HCT116 (cell line): ENCODE results near the gene HEMK1. TPM values are rescaled to one million over a fixed set of nuclear protein-coding genes. Genes with fewer than 3 reads are reported as not detected.
A peak's percentile ranks its signal among the peaks of the same experiment; 100 is the strongest.

ENCODE experiments used
- ATAC-seq: fragments of 200-7000 bp; cut with Tn5 transposase; 2 replicates; pipeline ENCODE4 v1.9.1; 2020; ENCODE audit warnings: mild to moderate bottlenecking, moderate library complexity
- BruUV-seq: library from RNA; stranded (reverse); fragments of 400-500 nt; replicated peaks from 2 replicates; lab custom pipeline; 2021; lab: Mats Ljungman, UMichigan
- CTCF ChIA-PET: fragments of 300-600 bp; sonication (Branson Sonifier 250); formaldehyde crosslinking; loops from one replicate; lab custom pipeline; 2021; ENCODE audit warnings: antibody characterized with exemption; lab: Charles Lee
- POLR2A ChIA-PET: fragments of 300-600, 350-600 bp; sonication (Branson Sonifier 250); formaldehyde crosslinking; loops from one replicate; lab custom pipeline; 2021; ENCODE audit warnings: antibody characterized with exemption; lab: Charles Lee
- RAD21 ChIA-PET, 2 experiments: fragments of 300-600 bp; sonication (Branson Sonifier 250); formaldehyde crosslinking; loops; one replicate each; lab custom pipeline; 2023; ENCODE audit warnings: low total read pairs in 2 of 2; ENCODE audit not compliant: uncharacterized antibody in 2 of 2, unreplicated experiment in 2 of 2, low non-redundant PET in 1 of 2; lab: Charles Lee
- DNase-seq: peaks from one replicate; pipeline ENCODE4 v3.0.0-alpha.2; 2010; ENCODE audit warnings: low read depth, low spot score
- H2AFZ ChIP-seq: fragments of 200-600 bp; shearing (Covaris generic), sonication (generic); 2 replicates; pipeline ENCODE4 v1.6.1; 2017; ENCODE audit warnings: low read depth, mixed run types, mixed read lengths, antibody characterized with exemption, low read length; ENCODE audit not compliant: poor library complexity, severe bottlenecking
- H3K27ac ChIP-seq: 2 replicates; pipeline ENCODE4 v1.5.1; 2012; ENCODE audit warnings: low read depth, low read length
- H3K27me3 ChIP-seq: fragments of 200-600 bp; sonication (generic); 2 replicates; pipeline ENCODE4 v1.6.1; 2016; ENCODE audit warnings: mixed run types, low read length, mixed read lengths; ENCODE audit not compliant: insufficient read depth
- H3K36me3 ChIP-seq, 2 experiments: fragments of 200-500 bp in 1 of 2; fragments of 200-600 bp in 1 of 2; sonication (Bioruptor generic) in 1 of 2; sonication (generic) in 1 of 2; 2 replicates each; pipeline versions ENCODE4 v1.5.1 to v1.6.1; 2014 to 2016; ENCODE audit warnings: low read length in 2 of 2, inconsistent platforms in 1 of 2, mixed read lengths in 1 of 2, mixed run types in 1 of 2; ENCODE audit not compliant: insufficient read depth in 2 of 2, control insufficient read depth in 1 of 2
- H3K4me1 ChIP-seq, 2 experiments: fragments of 200-600 bp in 1 of 2; sonication (generic) in 1 of 2; 2 replicates each; pipeline versions ENCODE4 v1.5.1 to v1.6.1; 2012 to 2017; ENCODE audit warnings: low read length in 2 of 2, inconsistent platforms in 1 of 2, mild to moderate bottlenecking in 1 of 2, mixed read lengths in 1 of 2, mixed run types in 1 of 2, moderate library complexity in 1 of 2; ENCODE audit not compliant: insufficient read depth in 2 of 2, control insufficient read depth in 1 of 2
- H3K4me2 ChIP-seq: fragments of 200-600 bp; sonication (generic); 2 replicates; pipeline ENCODE4 v1.6.1; 2017; ENCODE audit warnings: mixed run types, low read length, mixed read lengths
- H3K4me3 ChIP-seq, 2 experiments: fragments of 200-600 bp in 1 of 2; sonication (generic) in 1 of 2; replicated peaks in 1 of 2; 2 replicates each; pipeline ENCODE4 v1.5.1; 2011 to 2016; ENCODE audit warnings: low read length in 2 of 2, control low read depth in 1 of 2, low read depth in 1 of 2, mild to moderate bottlenecking in 1 of 2, mixed read lengths in 1 of 2, mixed run types in 1 of 2
- H3K79me2 ChIP-seq: fragments of 200-600 bp; sonication (generic); 2 replicates; pipeline ENCODE4 v1.6.1; 2017; ENCODE audit warnings: mild to moderate bottlenecking, mixed run types, low read length, moderate library complexity, mixed read lengths; ENCODE audit not compliant: insufficient read depth
- H3K9ac ChIP-seq: fragments of 200-600 bp; sonication (generic); 2 replicates; pipeline ENCODE4 v1.6.1; 2016; ENCODE audit warnings: low read length, mixed read lengths
- H3K9me2 ChIP-seq: fragments of 200-600 bp; sonication (generic), shearing (Covaris generic); 2 replicates; pipeline ENCODE4 v1.6.1; 2017; ENCODE audit warnings: mixed run types, mild to moderate bottlenecking, moderate library complexity; ENCODE audit not compliant: insufficient read depth
- H3K9me3 ChIP-seq, 2 experiments: fragments of 200-500 bp in 1 of 2; fragments of 200-600 bp in 1 of 2; sonication (Bioruptor generic) in 1 of 2; sonication (generic) in 1 of 2; 2 replicates each; pipeline ENCODE4 v1.6.1; 2014 to 2017; ENCODE audit warnings: low read length in 2 of 2, mixed read lengths in 2 of 2, inconsistent platforms in 1 of 2, low read depth in 1 of 2, mild to moderate bottlenecking in 1 of 2, mixed run types in 1 of 2, moderate library complexity in 1 of 2; ENCODE audit not compliant: control insufficient read depth in 1 of 2, insufficient read depth in 1 of 2
- H4K20me1 ChIP-seq: fragments of 200-600 bp; sonication (generic), shearing (Covaris generic); 2 replicates; pipeline ENCODE4 v1.6.1; 2017; ENCODE audit warnings: mixed run types, mild to moderate bottlenecking, moderate library complexity; ENCODE audit not compliant: insufficient read depth
- CBX3 ChIP-seq: IDR thresholded peaks from 2 replicates; pipeline ENCODE4 v1.6.1; 2012; ENCODE audit warnings: low read depth
- CEBPB ChIP-seq: IDR thresholded peaks from 2 replicates; pipeline ENCODE4 v1.6.1; 2012; ENCODE audit warnings: low read depth
- CTCF ChIP-seq, 3 experiments: fragments of 200-600 bp in 1 of 3; sonication (generic) in 1 of 3; IDR thresholded peaks in 2 of 3; conservative IDR thresholded peaks in 1 of 3; 2 replicates each; pipeline ENCODE4 v1.5.1; 2012 to 2017; ENCODE audit warnings: low read depth in 2 of 3, low read length in 2 of 3, antibody characterized with exemption in 1 of 3, borderline replicate concordance in 1 of 3, control low read depth in 1 of 3, mild to moderate bottlenecking in 1 of 3, mixed read lengths in 1 of 3, mixed run types in 1 of 3, moderate library complexity in 1 of 3; ENCODE audit not compliant: insufficient read depth in 1 of 3
- EZH2 ChIP-seq: fragments of 200-600 bp; sonication (generic); IDR thresholded peaks from 2 replicates; pipeline ENCODE4 v1.6.1; 2017; ENCODE audit warnings: antibody characterized with exemption, mixed run types
- EZH2phosphoT487 ChIP-seq: fragments of 200-600 bp; IDR thresholded peaks from 2 replicates; pipeline ENCODE4 v1.6.1; 2018; ENCODE audit warnings: antibody characterized with exemption, borderline replicate concordance
- JUND ChIP-seq: IDR thresholded peaks from 2 replicates; pipeline ENCODE4 v1.6.1; 2012
- POLR2A ChIP-seq: IDR thresholded peaks from 2 replicates; pipeline ENCODE4 v1.7.0; 2011; ENCODE audit warnings: borderline replicate concordance; ENCODE audit not compliant: insufficient read depth, insufficient read length; ENCODE audit errors: extremely low read depth
- POLR2AphosphoS5 ChIP-seq: IDR thresholded peaks from 2 replicates; pipeline ENCODE4 v1.6.1; 2011; ENCODE audit warnings: mild to moderate bottlenecking, low read depth, low read length, moderate library complexity
- SRF ChIP-seq: IDR thresholded peaks from 2 replicates; pipeline ENCODE4 v1.6.1; 2012; ENCODE audit warnings: low read depth
- TCF7L2 ChIP-seq: IDR thresholded peaks from 2 replicates; pipeline ENCODE4 v1.7.0; 2011; ENCODE audit warnings: borderline replicate concordance, inconsistent platforms; ENCODE audit not compliant: insufficient read depth, insufficient read length; ENCODE audit errors: extremely low read depth
- YY1 ChIP-seq: IDR thresholded peaks from 2 replicates; pipeline ENCODE4 v1.6.1; 2011; ENCODE audit warnings: low read length, low read depth, moderate library complexity, mild to moderate bottlenecking; ENCODE audit not compliant: insufficient replicate concordance; ENCODE audit errors: extremely low read depth
- intact Hi-C: fragments of 100-400 bp; cut with micrococcal nuclease; formaldehyde crosslinking; loops from 2 replicates; pipeline ENCODE4 v1.10.0; 2022
- total RNA-seq: library from RNA; stranded (reverse); gene quantifications from one replicate; pipeline ENCODE4 v1.2.1, GENCODE V29; 2021; ENCODE audit not compliant: unreplicated experiment
- TF ChIP-seq, protein P1 (sequence below): IDR thresholded peaks from 2 replicates; pipeline ENCODE4 v1.6.1; 2011; ENCODE audit warnings: mild to moderate bottlenecking, low read length, moderate library complexity; ENCODE audit not compliant: insufficient replicate concordance; ENCODE audit errors: extremely low read depth

The HEMK1 gene
- total RNA-seq, 1 experiment from 2014 or later = 20.5 TPM

DNA sequence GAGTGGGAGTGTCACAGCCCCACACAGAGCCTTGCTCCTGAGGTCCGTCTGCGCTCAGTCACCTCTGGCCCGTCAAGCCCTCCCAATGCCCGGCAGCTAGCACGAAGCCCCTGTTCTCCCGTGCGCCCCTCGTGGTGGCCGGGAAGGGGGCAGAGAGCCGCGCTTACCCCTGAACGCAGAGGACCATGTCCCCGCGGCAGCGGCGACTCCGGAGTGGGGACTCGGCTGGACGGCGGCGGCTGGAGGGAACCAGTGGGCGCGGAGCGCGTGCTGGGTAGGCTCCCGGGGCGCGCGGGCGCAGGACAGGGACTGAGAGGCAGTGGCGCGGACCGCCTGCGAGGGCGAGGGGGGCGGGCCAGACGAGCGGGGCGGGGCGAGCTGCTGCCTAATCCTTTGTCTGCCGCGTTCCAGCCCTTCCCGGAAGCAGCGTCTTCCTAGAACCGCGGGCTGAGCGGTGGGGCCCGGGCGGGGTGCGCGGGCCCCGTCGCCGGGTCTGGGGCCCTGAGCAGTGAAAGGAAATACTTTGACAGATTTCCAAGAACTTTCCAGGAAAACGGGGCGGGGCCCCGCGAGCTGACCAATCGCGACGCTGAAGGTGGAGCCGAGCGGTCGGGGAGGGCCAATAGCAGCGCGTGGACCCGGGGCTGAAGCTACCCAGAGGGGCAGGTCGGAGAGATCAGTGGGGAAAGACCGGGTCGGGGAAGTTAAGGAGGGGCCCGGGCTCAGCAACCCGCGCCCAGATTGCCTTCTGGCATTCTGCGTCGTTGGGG, 42.3 kb downstream of the HEMK1 start, which contains the start of gene CISH:
Gene CISH (minus strand): TSS at position 311 of the 770 bp plus-strand sequence. CDS start 124 bp downstream, at position 187.
- intact Hi-C loops = loop anchor here (5.0 kb wide), 1 partner anchor 264 kb away; the partner anchor contains the start of gene ZMYND10
- Histone ChIP-seq H3K79me2 (no peaks in the 10 kb centered on the region; the same call in 1 of the 2 replicates), H3K27ac (peak within 1 kb of the TSS; percentile 62), H3K9me3 (no peaks in the 10 kb centered on the region), H3K4me2 (peak within 1 kb of the TSS; percentile 93), H3K9me2 (no peaks in the 10 kb centered on the region), H4K20me1 (no peaks in the 10 kb centered on the region), H3K4me3 (peak within 1 kb of the TSS; percentile 54 to 64), H3K4me1 (peaks cover 14 to 37% of the 10 kb centered on the region in 2 experiments), H3K9ac (peak within 1 kb of the TSS; percentile 70), H2AFZ (peak within 1 kb of the TSS; percentile 30), H3K27me3 (no peaks in the 10 kb centered on the region), H3K36me3 (0 out of 4 replicates have a peak, but pooled peaks cover 0 to 5% of the 10 kb centered on the region in 2 experiments)
- BruUV-seq = no TSS peak
- ATAC-seq (peak; percentile 79), DNase-seq (no peak)
- ChIA-PET CTCF (interaction anchor here (0.6 to 1.5 kb wide), 20 partner anchors 9 to 887 kb away, joined by 3 to 31 read pairs (median 4); partner anchors contain the start of genes C3orf18 and HEMK1), RAD21 (interaction anchor here (0.7 to 1.5 kb wide), 6 partner anchors 10 to 264 kb away, joined by 3 to 7 read pairs (median 4); partner anchors contain the start of gene HEMK1 (in 2 of the 2)), POLR2A (interaction anchor here (0.9 to 1.7 kb wide), 7 partner anchors 9 to 274 kb away, joined by 3 to 19 read pairs (median 5); partner anchors contain the start of gene HEMK1)
- no peak for TF ChIP-seq CBX3
- no peak for TF ChIP-seq YY1
- TF ChIP-seq JUND = no peak
- peak in 2 of 3 experiments; percentile 44 to 56; a peak in 4 of 6 replicates for TF ChIP-seq CTCF (IDR thresholded peaks at IDR 0.05 in 2 of 3, conservative IDR thresholded peaks at IDR 0.05 in 1 of 3; ENCODE audit: borderline replicate concordance in 1 of 3, insufficient read depth in 1 of 3, low read depth in 2 of 3, low read length in 2 of 3)
- no peak for TF ChIP-seq SRF
- peak; percentile 77 for TF ChIP-seq TCF7L2
- peak; percentile 31 for TF ChIP-seq POLR2A
- no peak for TF ChIP-seq CEBPB
- TF ChIP-seq POLR2AphosphoS5 = peak; percentile 72
- no peak for TF ChIP-seq EZH2phosphoT487
- TF ChIP-seq, protein P1, sequence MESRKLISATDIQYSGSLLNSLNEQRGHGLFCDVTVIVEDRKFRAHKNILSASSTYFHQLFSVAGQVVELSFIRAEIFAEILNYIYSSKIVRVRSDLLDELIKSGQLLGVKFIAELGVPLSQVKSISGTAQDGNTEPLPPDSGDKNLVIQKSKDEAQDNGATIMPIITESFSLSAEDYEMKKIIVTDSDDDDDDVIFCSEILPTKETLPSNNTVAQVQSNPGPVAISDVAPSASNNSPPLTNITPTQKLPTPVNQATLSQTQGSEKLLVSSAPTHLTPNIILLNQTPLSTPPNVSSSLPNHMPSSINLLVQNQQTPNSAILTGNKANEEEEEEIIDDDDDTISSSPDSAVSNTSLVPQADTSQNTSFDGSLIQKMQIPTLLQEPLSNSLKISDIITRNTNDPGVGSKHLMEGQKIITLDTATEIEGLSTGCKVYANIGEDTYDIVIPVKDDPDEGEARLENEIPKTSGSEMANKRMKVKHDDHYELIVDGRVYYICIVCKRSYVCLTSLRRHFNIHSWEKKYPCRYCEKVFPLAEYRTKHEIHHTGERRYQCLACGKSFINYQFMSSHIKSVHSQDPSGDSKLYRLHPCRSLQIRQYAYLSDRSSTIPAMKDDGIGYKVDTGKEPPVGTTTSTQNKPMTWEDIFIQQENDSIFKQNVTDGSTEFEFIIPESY = no peak
- TF ChIP-seq EZH2 = no peak
